Mammary epithelial cell (primary cell): ENCODE results near the gene SORBS1.

ENCODE experiments used
- EZH2 ChIP-seq: IDR thresholded peaks from 2 replicates; pipeline ENCODE4 v1.6.1; 2012; ENCODE audit warnings: low read length, inconsistent platforms, borderline replicate concordance
- TF ChIP-seq, protein P1 (sequence below), 2 donors: IDR thresholded peaks in 1 of 2; conservative IDR thresholded peaks in 1 of 2; 2 replicates each; pipeline ENCODE4 v1.5.1; 2011 to 2012; ENCODE audit warnings: inconsistent platforms in 2 of 2, low read length in 2 of 2, mild to moderate bottlenecking in 2 of 2, control low read depth in 1 of 2, low read depth in 1 of 2; ENCODE audit not compliant: insufficient read depth in 1 of 2; ENCODE audit errors: extremely low read depth in 1 of 2

DNA sequence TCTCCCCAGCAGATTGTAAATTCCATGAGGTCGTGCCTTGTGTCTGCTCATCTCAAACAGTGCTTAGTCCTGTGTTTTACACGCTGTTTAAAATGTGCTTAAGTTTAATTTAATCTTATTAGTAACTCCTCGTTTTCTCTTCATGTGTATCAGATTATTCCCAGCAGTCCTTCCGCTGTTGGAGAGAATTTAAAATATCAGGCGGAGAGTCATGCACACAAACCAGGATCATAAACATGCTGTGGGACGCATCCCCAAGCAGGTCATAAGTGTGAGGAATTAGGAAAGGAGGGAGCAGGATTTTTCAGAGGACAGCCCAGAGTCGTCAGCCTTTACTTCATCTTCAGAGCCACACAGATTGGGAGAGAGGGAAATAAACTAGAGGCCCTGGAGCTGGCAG is 4.2 kb upstream of the SORBS1 start:
- TF ChIP-seq, protein P1, sequence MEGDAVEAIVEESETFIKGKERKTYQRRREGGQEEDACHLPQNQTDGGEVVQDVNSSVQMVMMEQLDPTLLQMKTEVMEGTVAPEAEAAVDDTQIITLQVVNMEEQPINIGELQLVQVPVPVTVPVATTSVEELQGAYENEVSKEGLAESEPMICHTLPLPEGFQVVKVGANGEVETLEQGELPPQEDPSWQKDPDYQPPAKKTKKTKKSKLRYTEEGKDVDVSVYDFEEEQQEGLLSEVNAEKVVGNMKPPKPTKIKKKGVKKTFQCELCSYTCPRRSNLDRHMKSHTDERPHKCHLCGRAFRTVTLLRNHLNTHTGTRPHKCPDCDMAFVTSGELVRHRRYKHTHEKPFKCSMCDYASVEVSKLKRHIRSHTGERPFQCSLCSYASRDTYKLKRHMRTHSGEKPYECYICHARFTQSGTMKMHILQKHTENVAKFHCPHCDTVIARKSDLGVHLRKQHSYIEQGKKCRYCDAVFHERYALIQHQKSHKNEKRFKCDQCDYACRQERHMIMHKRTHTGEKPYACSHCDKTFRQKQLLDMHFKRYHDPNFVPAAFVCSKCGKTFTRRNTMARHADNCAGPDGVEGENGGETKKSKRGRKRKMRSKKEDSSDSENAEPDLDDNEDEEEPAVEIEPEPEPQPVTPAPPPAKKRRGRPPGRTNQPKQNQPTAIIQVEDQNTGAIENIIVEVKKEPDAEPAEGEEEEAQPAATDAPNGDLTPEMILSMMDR (conservative IDR thresholded peaks at IDR 0.05 in 1 of 2, IDR thresholded peaks at IDR 0.05 in 1 of 2; ENCODE audit: extremely low read depth in 1 of 2, insufficient read depth in 1 of 2, low read depth in 1 of 2, low read length in 2 of 2): no peak
- TF ChIP-seq EZH2: no peak
